ENCODE data around the gene LHPP.

DNA sequence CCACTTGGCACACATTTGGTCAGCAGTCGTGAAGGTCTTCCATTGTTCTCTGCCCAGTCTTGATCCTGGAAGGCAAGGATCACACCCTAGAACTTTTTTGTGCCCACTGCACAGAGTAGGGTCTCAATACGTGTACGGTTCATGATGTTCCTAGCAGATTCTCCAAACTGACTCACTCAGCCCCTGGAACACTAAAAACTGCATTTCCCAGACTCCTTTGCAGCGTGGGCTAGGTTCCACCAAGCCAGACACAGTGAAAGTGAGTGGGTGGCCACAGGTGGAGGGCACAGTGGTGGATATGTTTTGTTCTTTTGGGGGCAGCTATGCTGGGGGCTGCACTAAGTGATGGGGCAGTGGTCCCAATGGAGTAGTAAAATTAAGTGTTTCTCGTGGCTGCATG is 1.5 kb upstream of the LHPP start:
- TF ChIP-seq, protein P1, sequence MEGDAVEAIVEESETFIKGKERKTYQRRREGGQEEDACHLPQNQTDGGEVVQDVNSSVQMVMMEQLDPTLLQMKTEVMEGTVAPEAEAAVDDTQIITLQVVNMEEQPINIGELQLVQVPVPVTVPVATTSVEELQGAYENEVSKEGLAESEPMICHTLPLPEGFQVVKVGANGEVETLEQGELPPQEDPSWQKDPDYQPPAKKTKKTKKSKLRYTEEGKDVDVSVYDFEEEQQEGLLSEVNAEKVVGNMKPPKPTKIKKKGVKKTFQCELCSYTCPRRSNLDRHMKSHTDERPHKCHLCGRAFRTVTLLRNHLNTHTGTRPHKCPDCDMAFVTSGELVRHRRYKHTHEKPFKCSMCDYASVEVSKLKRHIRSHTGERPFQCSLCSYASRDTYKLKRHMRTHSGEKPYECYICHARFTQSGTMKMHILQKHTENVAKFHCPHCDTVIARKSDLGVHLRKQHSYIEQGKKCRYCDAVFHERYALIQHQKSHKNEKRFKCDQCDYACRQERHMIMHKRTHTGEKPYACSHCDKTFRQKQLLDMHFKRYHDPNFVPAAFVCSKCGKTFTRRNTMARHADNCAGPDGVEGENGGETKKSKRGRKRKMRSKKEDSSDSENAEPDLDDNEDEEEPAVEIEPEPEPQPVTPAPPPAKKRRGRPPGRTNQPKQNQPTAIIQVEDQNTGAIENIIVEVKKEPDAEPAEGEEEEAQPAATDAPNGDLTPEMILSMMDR (conservative IDR thresholded peaks at IDR 0.05; ENCODE audit: low read depth, low read length) = no peak
- TF ChIP-seq EZH2phosphoT487 (IDR thresholded peaks at IDR 0.05; ENCODE audit: borderline replicate concordance, low read length) (no peak), EZH2 (IDR thresholded peaks at IDR 0.05; ENCODE audit: low read length, unreplicated experiment) (no peak)
